ENCODE data around the gene SRC.

The SRC gene

DNA sequence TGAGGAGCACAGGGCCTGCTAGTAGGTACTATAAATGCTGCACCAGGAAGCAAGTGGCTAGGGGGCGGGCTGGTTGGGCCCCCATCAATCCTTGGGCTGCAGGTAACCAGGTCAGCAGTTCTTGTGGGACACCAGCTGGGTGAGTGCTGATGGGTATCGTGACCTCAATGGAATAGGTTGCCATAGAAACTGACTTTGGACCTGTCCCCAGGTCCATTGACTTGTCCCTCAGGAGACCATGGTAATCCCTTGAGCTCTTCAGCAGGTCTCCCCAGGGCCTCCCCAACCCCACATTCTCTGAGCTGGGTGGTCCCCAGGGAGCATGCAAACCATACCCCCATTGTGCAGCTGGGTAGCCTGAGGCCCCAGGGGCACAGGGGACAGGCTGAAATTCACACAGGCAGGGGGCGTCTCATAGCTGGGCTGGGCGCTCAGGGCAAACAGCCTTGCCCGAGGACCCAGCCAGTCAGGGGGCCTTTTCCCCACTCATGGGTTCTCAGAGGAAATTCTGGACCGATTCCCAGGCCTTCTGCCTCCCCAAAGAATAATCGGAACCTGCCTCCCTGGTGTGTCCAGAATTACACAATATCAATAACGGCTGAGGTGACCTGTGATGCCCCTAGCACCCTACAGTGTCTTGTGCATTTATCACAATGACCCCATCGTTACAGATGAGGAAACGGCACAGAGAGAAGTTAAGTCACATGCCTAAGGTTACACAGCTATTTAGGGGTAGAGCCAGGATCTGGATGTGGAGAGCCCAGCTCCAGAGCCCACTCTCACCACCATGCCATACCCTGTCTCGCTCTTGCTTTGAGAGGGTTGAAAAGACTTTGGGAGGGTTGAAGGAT is 35.9 kb downstream of the SRC start:
- no peak for DNase-seq (ENCODE audit: low read depth in 2 of 2, low spot score in 1 of 2)

DNA sequence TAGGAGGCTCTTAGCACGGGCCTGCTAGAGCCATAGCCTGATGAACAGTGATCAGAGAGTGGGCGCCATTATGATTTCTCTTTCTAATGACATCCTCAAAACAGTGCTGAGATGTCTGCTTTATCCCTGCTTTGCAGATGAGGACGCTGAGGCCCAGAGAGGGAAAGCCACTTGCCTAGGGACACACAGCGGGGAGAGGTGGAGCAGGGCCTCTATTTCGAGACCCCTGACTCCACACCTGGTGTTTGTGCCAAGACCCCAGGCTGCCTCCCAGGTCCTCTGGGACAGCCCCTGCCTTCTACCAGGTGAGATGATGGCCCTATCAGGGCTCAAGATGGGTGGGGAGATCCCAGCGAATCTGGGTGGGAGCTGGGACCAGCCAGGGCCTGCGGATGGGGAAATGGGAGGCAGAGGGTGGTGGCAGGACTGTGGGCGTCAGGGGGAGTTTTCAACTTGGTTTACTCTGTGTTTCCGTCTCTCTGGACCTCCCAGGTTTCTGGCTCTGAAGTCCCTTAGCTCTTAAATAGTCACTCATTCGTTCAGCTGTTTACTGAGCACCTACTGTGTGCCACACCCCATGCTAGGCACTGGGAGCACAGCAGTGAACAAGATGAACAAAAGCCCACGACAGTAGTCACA is 36.7 kb downstream of the SRC start:
- no peak for DNase-seq (ENCODE audit: low read depth in 2 of 2, low spot score in 1 of 2)

DNA sequence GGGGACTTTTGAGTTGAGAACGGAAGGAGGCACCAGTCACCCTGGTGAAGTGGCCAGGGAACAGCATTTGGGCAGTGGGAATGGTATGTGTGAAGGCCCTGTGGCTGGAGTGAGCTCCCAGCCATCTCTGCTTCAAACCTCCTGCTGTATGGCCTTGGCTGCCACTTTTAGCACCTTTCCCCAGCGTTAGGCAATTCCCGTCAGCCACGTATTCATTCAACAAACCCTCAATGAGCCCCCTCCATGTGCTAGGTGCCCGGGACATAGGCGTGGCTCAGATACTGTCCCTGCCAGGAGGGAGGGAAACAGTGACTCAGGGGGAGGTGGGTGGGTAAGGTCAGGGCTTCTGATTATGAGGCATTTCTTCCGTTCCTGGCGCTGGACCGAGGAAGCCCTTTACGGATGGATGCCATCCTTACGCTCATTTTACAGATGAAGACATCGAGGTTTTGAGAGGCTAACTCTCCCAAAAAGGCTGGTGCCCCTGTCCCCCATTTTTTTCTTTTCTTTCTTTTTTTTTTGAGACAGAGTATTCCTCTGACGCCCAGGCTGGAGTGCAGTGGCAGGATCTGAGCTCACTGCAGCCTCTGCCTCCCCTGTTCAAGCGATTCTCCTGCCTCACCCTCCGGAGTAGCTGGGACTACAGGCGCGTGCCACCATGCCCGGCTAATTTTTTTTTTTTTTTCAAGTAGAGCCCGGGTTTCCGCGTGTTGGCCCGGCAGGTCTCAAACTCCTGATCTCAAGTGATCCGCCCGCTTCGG is 37.5 kb downstream of the SRC start:
- no peak for DNase-seq (ENCODE audit: low read depth in 2 of 2, low spot score in 1 of 2)

DNA sequence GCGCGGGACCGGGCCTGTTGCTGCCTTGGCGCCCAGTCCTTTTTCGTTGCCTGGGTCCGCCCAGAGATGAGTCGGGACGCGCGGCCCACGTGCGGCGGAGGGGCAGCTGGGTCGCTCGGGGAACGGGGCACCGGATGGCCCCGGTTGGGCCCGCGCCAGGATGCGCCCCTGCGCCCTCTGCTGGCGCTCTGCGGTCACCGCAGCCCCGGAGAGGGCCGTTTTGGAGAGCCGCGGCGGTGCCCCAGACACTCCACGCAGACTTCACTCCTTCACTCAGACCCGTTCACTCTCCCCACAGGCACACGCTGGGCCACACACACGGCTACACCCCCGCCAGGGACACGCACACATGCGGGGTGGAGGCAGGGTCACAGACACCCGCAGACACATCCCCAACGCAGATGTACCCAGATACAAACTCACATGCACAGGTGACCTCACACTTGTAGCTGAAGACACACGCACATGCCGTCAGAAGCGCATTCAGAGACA is 38.8 kb downstream of the SRC start:
- peak; percentile 52 to 64 for DNase-seq (ENCODE audit: low read depth in 2 of 2, low spot score in 1 of 2)

DNA sequence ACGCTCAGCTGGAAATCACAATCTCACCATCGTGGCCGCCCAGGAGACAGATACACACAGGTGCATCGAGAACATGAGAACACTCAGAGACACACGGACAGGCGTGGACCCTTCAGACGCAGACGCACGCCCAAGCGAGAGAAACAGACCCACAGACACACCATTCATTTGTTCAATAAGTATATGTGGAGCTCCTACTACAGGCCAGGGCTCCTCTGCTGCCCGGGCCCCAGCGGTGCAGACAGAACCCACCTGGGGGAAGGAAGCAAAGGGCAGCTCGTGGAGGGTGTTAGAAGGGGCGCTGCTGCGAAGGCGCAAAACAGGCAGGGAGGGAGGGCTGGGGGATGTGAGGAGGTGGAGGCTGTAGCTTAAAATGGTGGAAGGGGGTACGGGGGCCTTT is 39.2 kb downstream of the SRC start:
- no peak for DNase-seq (ENCODE audit: low read depth in 2 of 2, low spot score in 1 of 2)

DNA sequence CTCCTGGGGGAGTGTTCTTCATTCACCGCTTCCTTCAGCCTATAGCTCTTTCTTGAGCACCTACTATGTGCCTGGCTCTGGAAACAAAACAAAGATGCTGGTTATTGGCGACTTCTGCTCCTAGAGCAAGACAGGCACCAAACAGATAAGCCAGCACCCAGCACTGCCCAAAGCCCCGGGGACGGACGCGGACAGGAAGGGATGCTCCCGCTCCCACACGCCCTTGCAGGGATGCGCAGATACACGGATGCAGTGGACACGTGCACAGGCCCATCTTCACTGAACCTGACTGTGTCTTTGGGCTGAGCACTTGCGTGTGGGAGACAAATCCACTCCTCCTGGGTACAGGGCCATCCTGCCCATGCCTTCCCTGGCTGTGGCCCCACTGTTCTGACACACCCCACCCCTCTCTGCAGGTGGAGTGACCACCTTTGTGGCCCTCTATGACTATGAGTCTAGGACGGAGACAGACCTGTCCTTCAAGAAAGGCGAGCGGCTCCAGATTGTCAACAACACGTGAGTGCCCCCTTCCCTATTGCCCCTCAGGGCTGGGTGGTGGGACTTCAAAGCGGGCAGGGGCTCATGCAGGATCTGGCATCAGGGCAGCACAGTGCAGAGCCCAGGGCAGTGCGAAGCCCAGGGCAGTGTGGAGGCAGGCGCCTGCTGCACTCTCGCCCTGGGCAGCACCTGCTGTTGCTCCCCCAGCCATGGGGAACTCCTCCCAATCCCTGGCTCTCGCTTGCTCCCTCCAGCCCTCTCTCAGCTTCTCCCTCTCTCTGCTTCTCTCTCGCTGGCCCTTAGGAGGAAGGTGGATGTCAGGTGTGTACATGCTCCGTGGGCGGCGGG is 39.9 kb downstream of the SRC start:
- DNase-seq (ENCODE audit: low read depth in 2 of 2, low spot score in 1 of 2) = no peak

DNA sequence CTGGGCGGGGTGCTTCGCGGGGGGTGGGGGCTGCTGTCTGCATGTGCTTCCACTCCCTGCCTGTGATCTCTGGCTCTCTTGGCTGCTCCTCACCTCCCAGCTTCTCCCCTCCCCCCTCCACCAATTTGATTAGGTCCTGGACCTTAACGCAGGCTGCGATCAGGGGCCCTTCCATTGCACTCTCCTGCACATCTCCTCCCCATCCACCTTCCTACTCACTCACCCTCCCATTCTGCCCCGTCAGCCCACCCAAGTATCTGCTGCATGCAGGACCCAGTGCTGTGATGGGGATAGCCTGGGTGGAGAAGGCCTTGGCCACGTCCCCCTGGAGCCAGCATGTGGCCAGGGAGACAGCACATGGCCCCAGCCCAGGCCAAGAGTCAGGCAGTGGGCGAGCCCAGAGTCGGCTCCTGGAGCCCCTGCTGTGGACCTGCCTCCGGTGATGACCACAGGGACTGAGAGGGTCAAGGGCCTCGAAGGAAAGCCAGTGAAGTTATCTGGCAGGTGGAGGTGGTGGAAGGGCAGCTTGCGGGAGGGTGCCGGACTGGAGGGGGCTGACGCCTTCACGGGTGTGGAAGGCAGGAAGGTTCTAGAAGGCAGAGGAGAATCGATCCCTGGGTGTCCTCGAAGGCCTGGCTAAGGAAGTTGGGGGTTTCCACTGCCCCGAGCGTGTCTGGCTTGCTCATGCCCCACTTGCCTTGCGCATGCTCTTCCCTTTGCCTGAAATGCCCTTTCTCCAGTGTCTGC is 40.7 kb downstream of the SRC start:
- no peak for DNase-seq (ENCODE audit: low read depth in 2 of 2, low spot score in 1 of 2)

DNA sequence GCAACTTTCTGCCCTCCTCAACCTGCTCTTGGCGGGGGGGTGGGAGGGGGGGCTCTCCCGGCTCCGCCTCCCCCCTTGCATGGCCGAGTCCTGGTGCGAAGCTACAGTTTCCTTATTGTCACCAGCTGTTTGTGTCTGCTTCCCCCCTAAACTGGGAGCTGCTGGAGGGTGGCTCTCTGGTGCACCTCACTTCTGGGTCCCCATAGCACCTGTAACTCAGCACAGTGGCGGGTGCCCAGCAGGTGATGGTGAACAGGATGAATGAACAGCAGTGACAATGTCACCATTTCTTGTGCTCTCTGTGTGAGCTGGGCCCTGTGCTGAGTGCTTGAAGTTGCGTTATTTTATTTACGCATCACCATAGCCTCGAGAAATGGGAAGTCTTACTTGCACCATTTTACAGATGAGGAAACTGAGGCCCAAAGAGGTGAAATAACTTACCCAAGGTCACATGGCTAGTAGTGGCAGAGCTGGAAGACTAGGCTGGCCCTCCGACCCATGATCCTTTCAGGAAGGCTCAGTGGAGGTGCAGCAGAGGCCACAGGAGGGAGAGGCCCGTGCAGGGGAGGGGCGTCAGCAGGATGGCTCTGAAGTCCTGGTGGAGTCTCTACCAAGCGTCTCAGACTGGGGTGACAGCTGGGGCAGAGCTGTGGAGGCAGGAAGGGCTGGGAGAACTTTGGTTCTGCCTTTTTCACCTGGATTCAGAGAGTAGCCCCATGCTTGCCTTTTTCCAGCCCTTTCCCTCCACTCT is 41.8 kb downstream of the SRC start:
- no peak for DNase-seq (ENCODE audit: low read depth in 2 of 2, low spot score in 1 of 2)

DNA sequence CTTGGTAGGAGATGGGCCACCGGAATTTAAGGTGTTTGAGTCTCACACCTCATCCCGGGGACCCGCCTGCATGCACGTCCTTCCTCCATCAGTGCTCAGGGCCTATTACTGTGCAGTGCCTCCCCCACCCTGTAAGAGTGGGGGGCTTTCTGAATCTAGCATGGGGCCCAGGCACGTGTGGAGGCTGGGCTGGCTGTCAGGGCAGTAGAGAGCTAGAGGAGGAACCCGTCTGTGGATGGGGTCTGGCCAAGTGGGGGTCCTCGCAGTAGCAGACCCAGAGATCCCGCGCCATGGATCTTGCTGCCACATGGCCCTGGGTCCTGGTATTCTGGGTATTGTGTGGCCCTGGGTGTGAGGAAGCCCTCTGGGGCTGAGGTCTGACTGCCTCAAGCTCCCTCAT is 42.9 kb downstream of the SRC start:
- DNase-seq (ENCODE audit: low read depth in 2 of 2, low spot score in 1 of 2) = no peak

DNA sequence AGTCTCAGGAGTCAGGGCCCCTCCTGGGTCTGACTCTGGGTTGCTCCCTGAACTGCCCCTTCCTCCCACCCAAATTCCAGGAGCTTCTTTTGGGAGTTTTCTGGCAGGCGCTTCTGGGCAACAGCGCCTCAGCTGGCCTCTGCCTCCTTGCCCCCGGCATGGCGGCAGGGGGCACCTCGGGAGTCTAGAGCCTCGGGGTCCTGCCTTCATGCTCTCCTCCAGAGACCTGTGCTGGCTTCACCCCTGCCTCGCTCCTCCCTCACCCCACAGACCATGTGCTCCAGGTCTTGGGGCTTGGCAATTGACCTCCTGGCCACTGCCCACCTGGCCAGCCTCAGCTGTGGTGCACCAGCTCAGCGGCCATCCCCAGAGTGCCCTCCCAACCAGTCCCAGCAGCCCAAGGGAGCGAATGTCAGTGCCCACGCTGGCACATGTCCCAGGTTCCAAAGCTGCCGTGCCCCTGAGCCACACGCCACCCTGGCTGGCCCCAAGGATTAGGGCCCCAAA is 43.4 kb downstream of the SRC start:
- no peak for DNase-seq (ENCODE audit: low read depth in 2 of 2, low spot score in 1 of 2)

DNA sequence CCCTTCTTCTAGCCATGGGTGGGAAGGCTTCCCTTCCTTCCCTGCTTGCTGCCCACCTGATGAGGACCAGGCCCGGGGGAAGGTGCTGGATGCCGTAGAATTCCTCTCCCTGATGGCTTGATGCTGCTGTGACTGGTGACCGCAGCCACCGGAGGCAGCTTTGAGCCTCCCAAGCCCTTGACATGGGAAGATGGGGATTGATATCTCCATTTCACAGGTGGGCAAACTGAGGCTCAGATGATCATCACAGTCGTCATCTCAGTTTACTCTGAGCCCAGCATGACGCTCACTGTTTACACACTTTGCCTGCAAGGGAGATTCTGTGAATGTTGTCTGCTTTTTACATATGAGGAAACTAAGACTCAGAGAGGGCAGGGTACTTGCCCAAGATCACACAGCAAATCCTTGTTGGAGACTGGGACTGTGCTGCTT is 43.9 kb downstream of the SRC start:
- no peak for DNase-seq (ENCODE audit: low read depth in 2 of 2, low spot score in 1 of 2)

DNA sequence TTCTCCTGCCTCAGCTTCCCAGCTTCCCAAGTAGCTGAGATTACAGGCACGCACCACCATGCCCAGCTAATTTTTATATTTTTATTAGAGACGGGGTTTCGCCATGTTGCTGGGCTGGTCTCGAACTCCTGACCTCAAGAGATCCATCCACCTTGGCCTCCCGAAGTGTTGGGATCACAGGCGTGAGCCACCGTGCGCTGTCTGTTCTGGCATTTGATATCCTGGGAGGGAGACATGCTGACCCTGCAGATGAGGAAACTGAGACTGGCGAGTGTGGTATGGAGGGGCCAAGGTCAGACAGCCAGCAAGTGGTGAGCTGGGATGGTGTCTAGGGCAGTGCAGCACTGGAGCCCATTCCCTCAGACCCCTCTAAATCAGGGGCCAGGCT is 44.6 kb downstream of the SRC start:
- DNase-seq (ENCODE audit: low read depth in 2 of 2, low spot score in 1 of 2) = no peak

DNA sequence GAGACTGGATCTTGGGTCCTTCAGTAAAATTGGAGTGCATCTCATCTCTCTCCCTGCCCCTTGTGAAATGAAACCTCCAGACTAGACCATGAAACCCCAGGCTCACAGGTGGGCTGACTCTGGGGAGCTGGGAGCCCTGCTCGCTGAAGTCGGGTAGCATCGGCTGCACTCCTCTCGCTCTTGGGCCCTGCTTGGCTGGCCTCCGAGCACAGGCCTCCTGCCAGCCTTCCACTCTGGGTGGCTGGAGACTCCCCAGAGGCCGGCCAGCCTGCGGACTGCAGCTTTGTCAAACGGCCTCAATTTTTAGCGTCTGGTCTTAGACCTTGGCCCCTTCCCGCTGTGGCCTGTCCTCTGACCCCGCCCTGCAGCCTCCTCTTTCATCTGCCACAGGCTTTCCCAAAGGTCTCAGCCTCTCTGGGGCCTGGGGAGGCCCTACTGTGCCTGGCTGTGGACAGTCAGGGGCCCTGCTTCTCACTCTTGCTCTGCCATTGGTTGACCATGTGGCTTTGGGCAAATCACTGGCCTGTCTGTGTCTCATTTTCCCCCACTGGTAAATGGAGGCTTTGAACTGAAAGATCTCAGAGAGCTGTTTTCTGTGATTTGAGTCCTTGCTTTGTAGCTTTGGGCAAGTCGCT is 45.1 kb downstream of the SRC start:
- DNase-seq (ENCODE audit: low read depth in 2 of 2, low spot score in 1 of 2) = no peak

DNA sequence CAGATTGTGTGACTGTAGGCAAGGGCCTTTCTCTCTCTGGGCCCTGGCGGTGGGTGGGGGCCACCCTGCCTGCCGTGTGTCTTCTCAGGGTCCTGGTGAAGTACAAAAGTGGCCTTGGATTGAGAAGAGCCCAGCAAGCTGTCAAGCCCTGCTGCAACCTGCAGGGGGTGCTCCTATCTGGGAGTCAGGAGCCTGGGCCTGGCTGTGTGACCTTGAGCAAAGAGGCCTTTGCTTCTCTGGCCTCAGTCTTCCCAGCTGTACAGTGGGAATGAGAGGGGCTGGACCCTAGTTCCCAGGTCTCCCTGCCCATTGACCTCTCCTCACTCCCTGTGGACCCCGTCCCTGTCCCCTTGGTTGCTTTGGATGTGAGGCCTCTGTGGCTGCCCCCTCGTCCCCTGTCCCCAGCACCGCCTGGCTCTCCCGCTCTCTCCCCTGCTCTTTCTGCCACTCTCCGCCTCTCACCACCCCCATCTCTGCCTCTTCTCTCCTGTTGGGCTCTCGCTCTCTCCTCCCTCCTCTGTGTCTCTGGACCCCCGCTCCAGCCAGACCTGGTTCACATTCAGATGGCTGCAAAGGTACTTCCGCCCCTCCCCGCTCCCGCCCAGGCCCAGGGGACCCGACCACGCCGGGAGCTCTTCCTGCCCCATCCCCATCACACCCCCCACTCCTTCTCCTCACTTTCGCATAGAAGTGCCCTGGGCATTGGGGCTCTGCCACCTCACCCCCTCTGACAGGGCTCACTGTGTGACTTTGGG is 46.7 kb downstream of the SRC start:
- DNase-seq (ENCODE audit: low read depth in 2 of 2, low spot score in 1 of 2) = no peak

DNA sequence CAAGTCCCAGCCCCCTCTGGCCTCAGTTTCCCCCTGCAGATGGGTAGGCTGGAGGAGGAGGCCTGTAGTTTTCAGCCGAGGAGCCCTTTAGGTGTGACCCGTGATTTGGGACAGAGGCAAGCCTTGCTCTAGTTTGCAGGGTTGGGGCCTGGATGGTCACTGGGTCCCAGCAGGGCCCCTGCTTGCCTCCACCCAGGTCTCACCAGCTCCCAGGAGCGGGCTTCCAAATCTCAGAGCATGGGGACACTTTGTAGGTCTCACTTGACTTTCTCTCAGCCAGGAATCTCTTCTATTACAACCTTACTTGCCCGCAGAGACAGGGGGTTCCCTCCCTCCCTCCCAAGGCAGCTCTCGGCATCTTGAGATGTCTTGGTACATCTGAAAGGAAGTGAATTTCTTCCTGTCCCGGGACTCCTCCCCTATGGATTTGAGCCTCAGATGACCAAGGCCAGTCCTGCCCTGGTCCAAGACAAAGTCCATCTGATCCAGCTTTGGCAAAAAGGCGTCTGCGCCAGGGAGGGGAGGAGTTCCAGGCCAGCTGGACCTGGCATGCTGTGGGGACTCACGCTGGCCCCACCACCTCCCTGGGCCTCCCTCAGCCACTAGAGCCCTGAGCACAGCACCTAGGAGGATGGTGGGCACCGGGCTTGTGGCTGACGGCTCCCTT is 47.4 kb downstream of the SRC start:
- no peak for DNase-seq (ENCODE audit: low read depth in 2 of 2, low spot score in 1 of 2)

DNA sequence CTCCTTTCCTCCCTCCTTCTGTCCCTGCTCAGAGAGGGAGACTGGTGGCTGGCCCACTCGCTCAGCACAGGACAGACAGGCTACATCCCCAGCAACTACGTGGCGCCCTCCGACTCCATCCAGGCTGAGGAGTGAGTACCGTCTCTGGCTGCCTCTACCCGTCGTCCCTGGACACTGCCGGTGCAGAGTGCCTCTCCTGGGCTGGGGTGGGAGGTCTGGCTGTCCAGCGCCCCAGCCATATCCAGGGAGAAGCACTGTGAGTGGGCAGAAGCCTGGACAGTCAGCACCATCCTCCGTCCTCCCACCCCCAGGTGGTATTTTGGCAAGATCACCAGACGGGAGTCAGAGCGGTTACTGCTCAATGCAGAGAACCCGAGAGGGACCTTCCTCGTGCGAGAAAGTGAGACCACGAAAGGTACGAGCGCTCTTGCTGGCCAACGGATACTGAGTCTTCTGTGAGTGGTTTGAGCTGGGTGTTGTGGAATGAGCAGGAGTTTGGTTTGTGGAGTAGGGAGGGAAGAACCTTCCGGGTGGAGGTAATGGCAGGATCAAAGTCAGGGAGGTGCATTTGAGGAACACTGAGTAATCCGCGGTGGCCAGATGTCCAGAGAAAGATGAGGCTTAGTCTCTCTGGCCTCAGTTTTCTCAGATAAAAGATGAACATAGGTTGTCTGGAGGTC is 48.1 kb downstream of the SRC start:
- no peak for DNase-seq (ENCODE audit: low read depth in 2 of 2, low spot score in 1 of 2)

Measured in stimulated activated CD8-positive, alpha-beta memory T cell treated with anti-CD3 and anti-CD28 coated beads, Interleukin-4, amount 100 ng/mL, for 4 hours (primary cell).